ENCODE data around the gene XRCC4.

XRCC4 gene

DNA sequence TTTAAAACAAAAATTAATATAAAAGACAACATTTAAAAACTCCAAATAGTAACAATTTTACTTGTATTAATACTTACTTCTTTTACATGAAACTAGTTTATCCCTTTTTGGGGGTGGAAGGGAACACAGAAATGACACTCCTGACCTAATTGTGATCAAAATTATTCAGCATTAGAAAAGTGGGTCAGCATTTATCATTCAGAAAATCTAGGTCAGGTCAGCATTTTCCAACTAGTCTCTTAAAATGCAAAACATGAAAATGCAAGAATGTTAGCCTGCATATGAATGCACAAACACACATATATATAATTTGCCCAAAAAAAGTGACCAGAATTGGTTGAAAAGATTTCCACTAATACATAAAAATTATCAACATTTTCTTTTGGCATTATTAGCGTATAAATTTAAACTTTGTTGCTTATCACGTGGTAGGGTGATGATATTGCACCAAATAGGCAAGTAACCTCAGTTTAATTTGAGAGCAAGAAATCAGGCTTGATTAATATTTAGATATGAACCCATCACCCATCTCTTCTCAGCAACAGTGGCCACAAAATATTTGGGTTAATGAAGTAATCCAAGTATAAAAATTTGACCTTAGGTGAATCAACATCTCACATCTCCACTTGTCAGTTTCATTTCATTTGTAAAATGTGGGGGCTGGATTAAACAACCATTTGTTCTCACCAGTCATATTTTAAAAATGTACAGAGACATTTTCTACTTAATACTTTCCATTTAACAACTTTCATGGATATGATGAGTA, 5.9 kb upstream of the XRCC4 start:
- no peak for DNase-seq (ENCODE audit: low read depth)

DNA sequence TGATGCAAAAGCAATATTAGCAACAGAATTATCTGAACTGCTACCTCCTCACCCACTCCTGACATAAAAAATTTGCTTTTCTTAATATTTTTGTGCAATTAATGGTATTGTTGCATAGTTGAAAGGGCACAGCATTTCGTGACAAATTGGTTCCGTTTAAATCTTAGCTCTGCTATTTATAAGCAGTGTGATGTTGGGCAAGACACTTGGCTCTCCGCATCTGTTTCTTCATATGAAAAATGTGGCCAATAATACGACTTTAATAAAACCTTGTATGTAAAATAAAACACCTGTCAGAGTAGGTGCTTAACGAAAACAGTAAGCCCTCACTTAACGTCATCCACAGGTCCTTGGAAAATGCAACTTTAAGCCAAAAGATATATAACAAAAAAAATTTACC, 4.4 kb upstream of the XRCC4 start:
- no peak for DNase-seq (ENCODE audit: low read depth)

DNA sequence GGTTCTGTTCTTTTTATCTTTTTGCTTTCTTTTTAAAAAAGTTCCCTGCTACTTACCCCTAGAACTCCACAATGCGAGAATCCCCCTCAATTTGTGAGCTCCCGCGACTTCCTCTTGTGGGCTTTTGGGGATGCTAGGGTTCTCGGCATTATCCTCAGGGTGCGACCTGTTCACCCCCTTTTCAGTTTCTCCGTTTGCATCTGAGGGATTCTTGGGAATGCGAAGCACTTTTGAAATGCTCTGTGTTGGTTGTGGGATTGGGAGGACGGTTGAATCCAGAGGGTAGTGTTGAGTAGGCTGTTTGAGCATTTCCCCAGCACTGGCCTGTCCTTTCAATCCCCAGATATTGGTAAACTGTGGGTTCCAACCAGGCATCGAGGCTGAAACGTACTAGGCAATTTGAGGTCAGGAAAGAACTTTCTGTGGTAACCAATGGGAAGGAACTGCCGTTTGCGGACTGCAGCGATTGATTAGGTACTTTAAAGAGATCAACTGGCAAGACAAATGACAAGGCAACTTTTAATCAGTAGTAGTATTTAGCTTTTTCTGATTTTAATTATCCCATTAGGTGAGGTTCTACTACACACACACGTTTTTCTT, 415 bp downstream of the XRCC4 start:
- DNase-seq (ENCODE audit: low read depth): no peak

DNA sequence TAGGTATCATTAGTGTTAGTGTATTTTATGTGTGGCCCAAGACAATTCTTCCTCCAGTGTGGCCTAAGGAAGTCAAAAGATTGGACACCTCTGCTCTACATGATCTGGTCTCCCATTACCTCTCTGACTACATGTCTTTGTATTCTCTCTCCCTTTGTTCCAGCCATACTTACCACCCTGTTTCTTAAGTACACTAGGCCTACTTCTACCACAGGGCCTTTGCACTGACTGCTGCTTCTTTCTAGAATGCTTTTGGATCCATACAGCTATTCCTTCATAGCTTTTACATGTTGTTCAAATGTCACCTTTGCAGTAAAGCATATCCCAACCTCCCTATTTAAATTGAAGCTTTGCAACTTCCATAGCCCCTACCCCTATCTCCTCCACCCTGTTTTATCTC, 5.4 kb downstream of the XRCC4 start:
- no peak for DNase-seq (ENCODE audit: low read depth)

DNA sequence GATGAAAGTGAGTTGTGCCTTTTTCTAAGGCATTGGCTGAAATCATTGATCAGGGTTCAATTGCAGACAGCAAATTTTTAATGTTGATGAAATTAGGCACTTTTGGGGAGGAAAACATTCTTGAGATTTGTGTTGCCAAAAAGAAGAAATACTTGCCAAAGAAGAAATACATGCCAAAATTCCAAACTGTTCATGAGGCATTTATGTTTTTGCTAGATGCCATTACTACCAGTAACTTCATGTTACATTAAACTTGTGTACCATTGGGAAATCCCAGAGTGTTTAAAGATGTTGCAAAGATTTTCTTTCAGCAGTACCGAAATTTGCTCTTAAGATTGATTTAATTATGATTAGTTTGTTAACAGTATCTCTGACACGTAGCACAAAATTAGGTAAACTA, 7.0 kb downstream of the XRCC4 start:
- peak; percentile 14 for DNase-seq (ENCODE audit: low read depth)

DNA sequence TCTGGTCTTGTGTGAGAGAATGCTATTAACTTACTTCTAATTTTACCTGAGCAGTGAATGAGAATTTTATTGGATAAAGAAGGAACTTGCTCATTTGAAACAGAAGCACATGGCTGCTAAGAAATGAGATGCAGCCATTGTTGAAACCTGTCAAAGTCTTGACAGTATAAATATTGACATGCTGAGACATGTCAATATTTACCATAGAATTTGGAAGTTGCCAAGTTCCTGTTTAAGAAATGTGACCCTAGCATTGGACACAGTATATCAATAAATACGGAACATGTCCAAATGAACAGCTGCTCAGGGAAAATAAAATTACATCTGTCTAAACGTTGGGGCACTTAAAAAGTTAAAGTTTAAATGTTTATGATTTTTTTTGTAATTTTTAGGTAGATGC, 7.8 kb downstream of the XRCC4 start:
- no peak for DNase-seq (ENCODE audit: low read depth)

DNA sequence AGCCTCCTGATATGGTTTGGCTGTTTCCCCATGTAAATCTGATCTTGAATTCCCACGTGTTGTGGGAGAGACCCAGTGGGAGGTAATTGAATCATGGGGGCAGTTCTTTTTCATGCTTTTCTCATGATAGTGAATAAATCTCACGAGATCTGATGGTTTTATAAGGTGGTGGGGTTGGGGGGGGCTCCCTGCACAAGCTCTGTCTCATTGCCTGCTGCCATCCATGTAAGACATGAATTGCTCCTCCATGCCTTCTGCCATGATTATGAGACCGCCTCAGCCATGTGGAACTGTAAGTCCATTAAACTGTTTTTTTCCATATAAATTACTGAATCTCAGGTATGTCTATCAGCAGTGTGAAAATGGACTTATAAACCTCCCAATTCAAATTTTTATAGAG, 12.8 kb downstream of the XRCC4 start:
- DNase-seq (ENCODE audit: low read depth): no peak

DNA sequence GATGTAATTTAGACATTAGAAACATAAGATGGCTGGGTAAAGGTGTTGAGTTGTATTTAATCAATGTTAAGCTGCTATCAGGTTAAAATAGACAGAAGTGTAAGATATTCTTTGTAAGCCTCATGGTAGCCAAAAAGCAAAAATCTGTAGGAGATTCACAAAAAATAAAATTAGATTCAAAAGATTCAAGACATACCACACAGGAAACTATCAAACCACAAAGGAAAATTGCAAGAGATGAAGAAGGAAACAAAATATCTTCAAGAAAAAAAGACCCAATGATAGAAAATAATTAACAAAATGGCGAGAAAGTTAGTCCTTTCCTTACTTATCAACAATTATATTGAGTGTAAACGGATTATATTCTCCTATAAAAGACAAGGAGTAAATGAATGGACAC, 15.3 kb downstream of the XRCC4 start:
- no peak for DNase-seq (ENCODE audit: low read depth)

DNA sequence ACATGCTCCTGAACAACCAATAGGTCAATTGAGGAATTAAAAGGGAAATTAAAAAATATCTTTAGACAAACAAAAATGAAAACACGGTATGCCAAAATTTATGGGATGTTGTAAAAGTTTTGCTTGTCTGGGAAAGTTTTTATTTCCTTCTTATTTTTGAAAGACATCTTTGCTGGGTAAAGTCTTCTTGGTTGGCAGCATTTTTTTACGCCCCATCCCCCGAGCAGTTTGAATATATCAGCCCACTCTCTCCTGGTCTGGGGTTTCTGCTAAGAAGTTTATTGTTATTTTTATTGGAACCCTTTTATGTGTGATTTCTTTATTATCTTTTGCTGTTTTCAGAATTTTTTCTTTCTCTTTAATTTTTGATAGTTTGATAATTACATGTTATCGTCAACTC, 16.3 kb downstream of the XRCC4 start:
- no peak for DNase-seq (ENCODE audit: low read depth)

DNA sequence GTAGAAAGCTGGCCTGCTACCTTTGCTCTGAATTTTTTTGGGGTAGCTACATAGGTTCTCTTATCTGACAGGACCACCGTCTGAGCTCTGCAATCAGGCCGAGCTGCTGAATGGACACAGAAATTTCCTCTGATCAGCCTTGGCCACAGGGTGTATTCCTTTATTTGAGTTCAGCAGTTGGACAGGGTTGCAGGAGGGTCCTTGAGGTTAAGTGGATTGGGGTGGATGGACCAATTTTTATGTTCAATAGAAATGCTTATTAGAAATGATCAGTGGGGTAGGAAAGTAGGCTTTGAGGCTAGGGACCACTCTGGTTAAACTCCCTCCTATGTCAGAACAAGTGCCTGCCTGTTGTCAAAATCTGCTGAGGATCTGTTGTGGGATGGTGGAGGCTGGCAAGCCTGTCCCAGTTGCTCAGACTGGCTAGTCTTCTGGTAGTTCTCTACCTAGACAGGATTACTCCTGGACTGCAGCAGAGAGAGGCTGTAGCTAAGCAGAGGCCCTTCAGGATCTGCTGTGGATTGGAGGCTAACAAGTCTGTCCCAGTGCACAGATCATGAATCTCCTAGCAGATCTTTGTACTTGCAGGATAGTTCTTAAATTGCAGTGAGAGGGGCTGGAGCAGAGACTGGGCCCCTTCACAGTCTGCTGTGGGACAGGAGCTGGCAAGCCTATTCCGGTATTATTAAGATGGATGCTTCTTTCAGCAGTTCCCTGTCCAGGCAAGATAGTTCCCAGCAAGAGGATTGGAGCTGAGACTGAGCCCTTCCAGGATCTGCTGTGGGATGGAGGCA, 18.0 kb downstream of the XRCC4 start:
- DNase-seq (ENCODE audit: low read depth): no peak

DNA sequence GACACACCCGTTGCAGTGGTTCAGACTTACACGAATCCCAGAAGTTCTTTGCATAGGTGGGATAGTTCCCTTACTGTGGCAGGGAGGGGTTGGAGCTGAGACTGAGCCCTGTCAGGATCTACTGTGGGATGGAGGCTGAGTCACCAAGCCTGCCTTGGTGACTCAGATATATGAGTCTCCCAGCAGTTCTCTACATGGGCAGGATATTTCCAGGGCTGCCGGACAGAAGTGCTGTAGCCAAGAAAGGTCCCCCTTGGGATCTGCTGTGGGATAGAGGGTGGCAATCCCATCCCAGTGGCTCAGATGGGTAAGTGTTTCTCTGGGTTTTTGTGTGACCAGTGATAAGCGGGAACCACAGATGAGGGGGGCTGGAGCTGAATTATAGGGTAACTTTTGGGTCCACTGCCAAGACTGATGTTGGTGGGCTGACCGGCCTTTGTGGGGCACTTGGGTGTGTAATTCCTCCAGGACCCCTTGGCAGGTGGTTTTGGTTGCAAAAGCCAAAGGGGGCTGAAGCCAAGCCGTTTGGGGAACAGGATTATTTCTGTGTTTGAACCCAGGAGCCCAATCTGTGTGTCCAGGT, 18.7 kb downstream of the XRCC4 start:
- peak; percentile 60 for DNase-seq (ENCODE audit: low read depth)

DNA sequence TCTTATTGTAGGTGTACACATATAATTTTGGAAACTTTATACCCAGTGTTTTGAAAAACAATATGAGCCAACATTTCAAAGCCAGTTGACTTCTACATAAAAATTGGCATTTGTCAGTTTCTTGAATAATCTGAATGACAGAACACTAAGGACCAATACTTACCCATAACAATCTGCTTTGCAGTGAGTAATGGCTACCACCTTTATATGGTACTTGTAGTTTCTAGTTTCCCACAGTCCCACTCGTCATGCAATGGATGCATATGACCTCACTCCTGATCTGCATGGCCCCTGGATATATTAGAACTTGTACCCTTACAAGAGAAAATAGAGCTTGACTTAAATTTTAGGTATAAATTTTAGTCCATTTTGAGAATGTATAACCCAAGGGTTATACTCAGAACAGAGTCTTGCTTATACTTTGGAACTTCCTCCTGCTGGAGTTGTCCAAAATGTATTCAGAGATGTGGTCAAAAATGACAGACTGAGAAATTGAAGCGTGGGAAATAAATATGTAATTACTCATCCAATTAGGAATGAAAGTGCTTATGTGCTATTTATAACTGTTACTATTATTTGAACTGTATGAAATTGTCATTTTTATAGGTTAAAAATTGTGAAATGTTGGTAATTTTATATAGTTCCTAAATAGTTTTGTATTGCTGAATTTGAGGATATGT, 19.5 kb downstream of the XRCC4 start:
- peak; percentile 16 for DNase-seq (ENCODE audit: low read depth)

DNA sequence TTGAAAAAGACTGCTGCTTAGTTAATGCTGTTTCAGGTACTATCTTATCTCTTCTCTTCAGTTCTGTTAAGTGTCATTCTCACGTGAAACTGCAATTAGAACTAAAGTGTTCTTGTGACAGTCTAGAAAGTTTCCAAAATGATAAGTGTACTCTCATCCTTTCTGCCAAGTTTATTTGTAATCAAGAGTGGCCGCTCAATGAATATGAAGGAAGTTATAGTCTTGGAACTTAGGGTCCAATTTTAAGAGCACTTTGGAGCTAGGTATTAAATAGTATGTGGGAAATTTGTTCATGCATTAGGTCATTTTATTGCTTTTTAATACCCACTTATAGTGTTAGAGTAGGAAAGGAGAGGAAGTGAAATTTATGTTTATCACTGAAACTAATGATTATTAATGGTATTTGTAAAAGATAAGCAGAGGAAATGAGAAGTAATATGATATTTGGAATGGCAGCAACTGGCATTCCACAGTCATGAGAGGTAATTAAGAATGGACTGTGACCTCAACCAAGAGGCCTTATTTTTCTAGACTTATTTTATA, 20.4 kb downstream of the XRCC4 start:
- peak; percentile 18 for DNase-seq (ENCODE audit: low read depth)

DNA sequence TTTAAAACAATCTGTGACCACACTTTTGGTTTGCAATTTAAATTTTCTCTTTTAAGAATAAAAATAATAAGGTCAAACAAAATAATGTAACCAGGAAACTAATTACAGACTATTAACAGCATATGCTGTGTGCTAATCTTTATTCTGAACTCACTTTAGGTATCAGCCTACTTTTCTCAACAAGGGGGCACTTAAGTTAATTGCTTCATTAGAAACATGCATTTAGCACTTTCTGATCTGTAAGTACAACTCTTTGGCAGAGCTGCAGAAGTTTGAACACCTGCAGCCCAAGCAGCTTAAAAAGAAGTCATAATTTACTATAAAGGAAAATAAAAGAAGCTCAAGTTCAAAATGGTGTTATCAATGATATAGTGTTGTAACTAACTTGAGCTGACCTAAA, 21.7 kb downstream of the XRCC4 start:
- no peak for DNase-seq (ENCODE audit: low read depth)

DNA sequence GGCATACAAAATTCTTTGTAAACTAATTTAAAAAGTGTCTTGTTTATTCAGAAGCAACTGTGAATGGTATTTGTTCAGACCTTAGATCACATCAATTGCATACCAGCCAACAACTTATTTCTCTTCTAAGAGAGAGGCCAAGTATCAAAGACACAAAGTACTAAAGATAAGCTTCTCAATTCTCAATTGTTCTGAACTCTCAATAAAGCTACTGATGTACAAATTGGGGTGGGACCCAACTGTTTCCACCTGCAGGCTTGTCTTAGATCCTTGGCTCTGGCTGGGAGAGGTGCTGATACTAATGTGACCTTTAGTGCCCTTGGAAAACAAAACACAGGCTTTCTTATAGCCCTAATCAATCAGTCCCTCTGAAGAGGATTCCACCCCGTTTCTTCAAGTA, 22.1 kb downstream of the XRCC4 start:
- DNase-seq (ENCODE audit: low read depth): no peak

DNA sequence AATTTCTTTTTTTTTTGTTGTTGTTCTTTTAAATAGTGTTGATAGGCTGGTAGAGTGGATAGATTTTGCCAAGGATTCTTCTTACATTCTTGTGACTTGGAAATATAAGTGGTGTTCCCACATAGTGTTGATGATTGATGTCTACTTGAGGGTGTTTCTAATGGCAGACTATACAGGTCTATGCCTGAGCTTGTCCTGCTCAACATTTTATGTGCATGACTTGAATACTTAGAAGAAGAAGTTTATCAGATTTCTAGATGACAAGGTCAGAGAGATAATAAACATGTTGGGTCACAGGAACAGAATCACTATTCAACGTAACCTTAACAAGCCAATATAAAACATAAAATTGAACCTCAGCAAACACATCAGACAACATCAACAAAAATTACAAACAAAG, 24.2 kb downstream of the XRCC4 start:
- DNase-seq (ENCODE audit: low read depth): no peak

DNA sequence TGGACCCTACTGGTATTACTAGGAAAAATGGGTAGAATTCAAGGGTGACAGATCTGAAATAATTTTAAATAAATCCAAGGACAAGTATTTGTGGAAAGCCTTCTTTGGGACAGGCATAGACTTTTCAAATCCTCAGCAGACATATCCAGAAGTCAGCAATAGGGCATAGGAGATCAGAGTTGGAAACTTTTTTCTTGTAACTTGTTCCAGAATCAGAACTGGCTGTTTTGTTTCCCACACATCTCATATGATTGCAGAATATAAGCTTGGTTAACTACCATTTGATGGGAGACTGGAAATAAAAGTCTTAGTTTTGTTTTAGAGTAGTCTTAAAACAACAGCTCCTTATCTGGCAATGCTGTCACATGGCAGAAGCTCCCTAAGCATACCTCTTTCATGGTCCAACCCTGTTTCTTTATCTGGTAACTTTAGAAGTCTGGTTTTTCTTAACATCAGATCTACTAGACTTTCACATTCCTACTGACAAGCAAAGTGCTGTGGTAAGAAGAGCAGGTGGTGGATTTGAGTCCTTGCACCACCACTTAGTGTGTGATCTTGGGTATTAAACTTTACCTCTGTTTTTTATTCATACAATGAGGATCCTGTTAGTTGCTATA, 25.1 kb downstream of the XRCC4 start:
- DNase-seq (ENCODE audit: low read depth): no peak

DNA sequence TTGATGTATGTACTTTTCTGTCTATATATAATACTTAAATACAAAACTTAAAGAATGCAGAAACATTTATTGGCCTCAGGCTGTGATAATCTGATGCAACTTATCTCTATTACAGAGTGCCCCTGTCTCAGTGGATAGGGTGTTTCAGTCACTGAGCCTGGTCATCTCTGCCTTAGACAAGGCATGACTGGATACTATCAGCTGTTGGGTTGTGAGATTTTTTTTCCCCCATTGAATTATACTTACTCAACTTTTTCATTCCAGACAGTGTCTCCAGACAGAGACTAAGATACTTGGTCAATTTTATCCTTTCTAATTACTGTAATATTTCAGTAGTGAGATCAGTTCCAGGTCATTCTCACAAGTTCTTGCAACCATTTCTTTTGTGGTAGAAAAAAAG, 26.7 kb downstream of the XRCC4 start:
- DNase-seq (ENCODE audit: low read depth): peak; percentile 17

DNA sequence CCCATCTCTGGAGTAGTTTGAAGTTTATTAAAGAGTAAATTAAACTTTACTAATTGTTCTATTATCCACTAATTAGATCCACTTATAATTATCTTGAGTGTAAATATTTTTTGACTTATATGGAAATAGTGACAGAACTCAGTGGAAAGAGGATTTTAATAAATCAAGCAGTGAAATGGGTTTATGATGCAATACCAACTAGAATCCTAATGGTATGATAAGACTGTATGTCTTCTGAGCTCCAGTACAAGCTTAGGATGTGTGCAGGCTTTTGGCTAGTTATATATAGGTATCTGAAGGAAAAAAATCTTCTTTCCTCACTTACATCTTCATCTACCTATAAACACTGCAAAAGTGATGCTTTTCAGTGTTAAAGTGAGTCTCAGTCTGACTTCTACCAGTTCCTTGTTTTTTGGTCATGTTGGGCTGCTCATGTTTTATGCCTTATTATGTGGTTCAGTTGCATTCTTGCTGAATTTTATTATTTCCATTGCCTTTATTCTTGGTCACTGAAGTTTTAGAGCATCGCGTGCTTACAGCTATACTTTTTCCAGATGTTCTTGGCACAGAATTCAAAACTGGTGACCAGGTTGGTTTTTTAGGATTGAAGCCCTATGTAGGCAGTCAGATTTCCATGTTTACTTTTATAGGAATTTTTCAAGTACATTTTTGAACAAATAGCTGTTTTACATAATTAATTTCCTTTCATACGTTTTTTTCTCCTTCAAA, 30.5 kb downstream of the XRCC4 start:
- peak; percentile 17 for DNase-seq (ENCODE audit: low read depth)

DNA sequence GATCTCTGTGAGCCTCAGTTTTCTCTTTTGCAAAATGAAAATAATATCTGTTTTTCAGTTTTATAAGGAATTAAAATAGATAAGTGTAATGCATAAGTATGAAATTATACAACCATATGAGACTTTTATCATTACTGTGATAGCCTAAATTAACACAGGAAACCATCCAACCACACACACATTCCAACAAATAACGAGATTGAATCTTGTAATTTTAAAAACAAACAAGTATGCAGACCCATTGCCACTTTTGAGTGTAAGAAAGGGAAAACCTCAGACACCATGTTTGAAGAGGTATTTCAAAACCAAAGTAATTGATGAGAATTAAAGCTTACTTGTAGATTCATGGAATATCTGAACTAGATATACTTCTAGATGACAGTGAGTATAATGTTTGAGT, 32.0 kb downstream of the XRCC4 start:
- no peak for DNase-seq (ENCODE audit: low read depth)

DNA sequence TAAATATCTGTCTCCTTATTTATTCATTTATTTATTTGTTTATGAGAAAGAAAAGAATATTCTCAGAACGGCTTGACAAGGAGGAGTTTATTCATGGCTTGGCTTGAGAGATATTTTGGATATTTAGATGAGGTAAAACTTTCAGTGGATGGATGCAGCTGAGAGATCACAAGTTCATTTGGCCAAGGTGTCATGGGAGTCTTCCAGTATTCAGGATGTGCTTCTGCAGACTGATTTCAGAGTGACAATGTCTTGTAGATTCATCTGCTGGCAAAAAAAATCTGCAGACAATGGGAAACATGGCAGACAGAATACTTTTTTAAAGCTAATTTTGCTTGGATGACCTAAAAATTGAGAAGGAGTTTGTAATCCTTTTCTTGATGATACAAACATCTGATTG, 38.5 kb downstream of the XRCC4 start:
- no peak for DNase-seq (ENCODE audit: low read depth)
